ENCODE measurements around the gene FAM83F. TPM values are rescaled to one million over a fixed set of nuclear protein-coding genes. Genes with fewer than 3 reads are reported as not detected.

The FAM83F gene
- total RNA-seq, 1 experiment from 2014 or later = 43.1 TPM

DNA sequence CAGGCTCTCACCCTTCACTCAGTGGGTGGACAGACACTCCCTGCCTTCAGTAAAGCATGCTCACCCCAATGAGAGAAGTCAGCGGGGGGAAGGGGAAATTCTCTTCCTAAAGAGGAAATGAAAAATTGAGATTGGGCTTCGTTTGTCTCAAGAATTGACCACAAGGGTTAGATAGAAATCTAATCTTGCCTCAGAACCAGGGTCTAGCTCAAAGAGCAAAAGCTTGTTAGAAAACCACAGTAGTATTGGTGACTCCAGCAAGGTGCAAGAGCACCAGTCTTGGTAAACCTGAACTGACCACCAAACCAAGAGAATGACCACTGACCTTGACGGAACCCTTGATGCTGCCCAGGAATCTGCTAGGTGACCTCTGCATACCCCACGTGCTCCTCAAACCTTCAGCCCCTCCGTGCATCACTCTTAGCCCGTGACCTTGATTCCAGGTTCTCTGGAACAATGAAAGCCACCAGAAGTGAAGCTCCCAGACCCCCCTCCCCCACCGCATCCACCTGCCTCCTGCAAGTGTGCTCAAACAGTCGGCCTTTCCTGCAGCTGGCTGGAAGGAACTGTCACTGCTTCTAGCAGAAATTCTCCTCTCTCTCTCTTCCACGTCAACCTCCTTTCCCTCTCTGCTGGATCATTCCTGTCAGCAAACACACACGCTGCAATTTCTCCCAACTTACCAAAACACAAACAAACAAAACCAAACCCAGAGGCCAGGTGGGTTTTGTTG lies 37.7 kb upstream of the FAM83F start:
- peaks cover 11% of the 10 kb centered on the region for H3K27me3 Mint-ChIP-seq (ENCODE audit: low read depth)
- peaks cover 47% of the 10 kb centered on the region for H3K4me1 Mint-ChIP-seq
- DNase-seq (ENCODE audit: low spot score) = no peak
- no peak for ATAC-seq
- H3K4me3 Mint-ChIP-seq = no peak overlapping the region
- TF ChIP-seq TEAD4 (CRISPR knock-in tag; IDR thresholded peaks at IDR 0.05) = no peak
- no peak for TF ChIP-seq NFYB (CRISPR knock-in tag; conservative IDR thresholded peaks at IDR 0.05; ENCODE audit: low read depth)
- TF ChIP-seq, protein P1, sequence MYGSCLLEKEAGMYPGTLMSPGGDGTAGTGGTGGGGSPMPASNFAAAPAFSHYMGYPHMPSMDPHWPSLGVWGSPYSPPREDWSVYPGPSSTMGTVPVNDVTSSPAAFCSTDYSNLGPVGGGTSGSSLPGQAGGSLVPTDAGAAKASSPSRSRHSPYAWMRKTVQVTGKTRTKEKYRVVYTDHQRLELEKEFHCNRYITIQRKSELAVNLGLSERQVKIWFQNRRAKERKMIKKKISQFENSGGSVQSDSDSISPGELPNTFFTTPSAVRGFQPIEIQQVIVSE (CRISPR knock-in tag; IDR thresholded peaks at IDR 0.05; ENCODE audit: borderline replicate concordance) = no peak
- no peaks in the 10 kb centered on the region for H3K36me3 Mint-ChIP-seq
- ChIA-PET CTCF (interaction anchor here (1.0 to 2.9 kb wide), 2 partner anchors 12 to 67 kb away, joined by 3 to 12 read pairs; no protein-coding TSS in a partner anchor), POLR2A (no interaction called here)
- H3K27ac Mint-ChIP-seq = no peak overlapping the region
- peaks cover 5% of the 10 kb centered on the region; the same call in 1 of the 2 replicates for H3K9me3 Mint-ChIP-seq

DNA sequence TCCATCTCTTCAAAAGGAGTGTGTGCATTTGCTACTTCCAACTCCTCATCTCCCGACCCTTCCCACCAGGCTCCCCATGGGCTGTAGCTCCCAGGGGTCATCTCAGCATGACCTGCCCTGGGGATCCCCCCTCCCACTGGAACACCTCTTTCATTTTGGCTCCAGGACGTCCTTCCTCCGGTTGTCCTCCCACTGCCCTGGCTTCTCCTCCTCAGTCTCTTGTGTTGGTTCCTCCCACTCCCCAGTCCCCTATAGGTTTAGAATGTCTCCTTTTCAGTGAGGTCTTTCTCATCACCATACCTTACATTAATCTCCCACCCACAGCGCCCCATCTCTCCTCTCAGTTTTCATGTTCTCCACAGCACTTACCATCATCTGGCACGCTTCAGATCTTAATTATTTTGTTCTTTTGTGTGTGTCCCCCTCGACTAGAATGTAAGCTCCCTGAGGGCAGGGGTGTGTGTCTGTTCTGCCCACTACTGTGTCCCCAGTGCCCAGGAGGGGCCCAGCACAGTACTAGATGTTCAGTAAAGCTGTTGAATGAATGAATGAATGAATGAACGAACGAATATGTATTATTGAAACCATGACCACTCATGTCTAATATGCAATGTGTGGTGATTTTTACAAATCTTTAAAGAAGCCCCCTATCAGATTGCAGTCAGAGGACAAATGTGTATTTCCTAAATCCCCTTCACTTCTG lies 36.6 kb upstream of the FAM83F start:
- no peaks in the 10 kb centered on the region for H3K36me3 Mint-ChIP-seq
- no peak overlapping the region; the same call in 1 of the 2 replicates for H3K27ac Mint-ChIP-seq
- DNase-seq (ENCODE audit: low spot score) = no peak
- H3K9me3 Mint-ChIP-seq = peaks cover 5% of the 10 kb centered on the region; the same call in 1 of the 2 replicates
- ChIA-PET CTCF (interaction anchor here (2.9 kb wide), 1 partner anchor 66 kb away, joined by 12 read pairs; no protein-coding TSS in a partner anchor), POLR2A (no interaction called here)
- peaks cover 47% of the 10 kb centered on the region for H3K4me1 Mint-ChIP-seq
- no peak for TF ChIP-seq ELF4 (CRISPR knock-in tag; IDR thresholded peaks at IDR 0.05; ENCODE audit: low read depth)
- TF ChIP-seq ZNF671 (CRISPR knock-in tag; IDR thresholded peaks at IDR 0.05) = no peak
- TF ChIP-seq, protein P1 (CRISPR knock-in tag; IDR thresholded peaks at IDR 0.05; ENCODE audit: borderline replicate concordance) = no peak
- TF ChIP-seq, protein P2, sequence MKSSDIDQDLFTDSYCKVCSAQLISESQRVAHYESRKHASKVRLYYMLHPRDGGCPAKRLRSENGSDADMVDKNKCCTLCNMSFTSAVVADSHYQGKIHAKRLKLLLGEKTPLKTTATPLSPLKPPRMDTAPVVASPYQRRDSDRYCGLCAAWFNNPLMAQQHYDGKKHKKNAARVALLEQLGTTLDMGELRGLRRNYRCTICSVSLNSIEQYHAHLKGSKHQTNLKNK (CRISPR knock-in tag; IDR thresholded peaks at IDR 0.05) = no peak
- no peak for TF ChIP-seq FOXJ3 (CRISPR knock-in tag; IDR thresholded peaks at IDR 0.05; ENCODE audit: borderline replicate concordance)
- no peak for TF ChIP-seq NFYB (CRISPR knock-in tag; conservative IDR thresholded peaks at IDR 0.05; ENCODE audit: low read depth)
- TF ChIP-seq, protein P3, sequence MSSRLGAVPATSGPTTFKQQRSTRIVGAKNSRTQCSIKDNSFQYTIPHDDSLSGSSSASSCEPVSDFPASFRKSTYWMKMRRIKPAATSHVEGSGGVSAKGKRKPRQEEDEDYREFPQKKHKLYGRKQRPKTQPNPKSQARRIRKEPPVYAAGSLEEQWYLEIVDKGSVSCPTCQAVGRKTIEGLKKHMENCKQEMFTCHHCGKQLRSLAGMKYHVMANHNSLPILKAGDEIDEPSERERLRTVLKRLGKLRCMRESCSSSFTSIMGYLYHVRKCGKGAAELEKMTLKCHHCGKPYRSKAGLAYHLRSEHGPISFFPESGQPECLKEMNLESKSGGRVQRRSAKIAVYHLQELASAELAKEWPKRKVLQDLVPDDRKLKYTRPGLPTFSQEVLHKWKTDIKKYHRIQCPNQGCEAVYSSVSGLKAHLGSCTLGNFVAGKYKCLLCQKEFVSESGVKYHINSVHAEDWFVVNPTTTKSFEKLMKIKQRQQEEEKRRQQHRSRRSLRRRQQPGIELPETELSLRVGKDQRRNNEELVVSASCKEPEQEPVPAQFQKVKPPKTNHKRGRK (CRISPR knock-in tag; IDR thresholded peaks at IDR 0.05; ENCODE audit: borderline replicate concordance) = no peak
- TF ChIP-seq TEAD1 (CRISPR knock-in tag; IDR thresholded peaks at IDR 0.05) = no peak
- ATAC-seq = no peak
- peaks cover 11% of the 10 kb centered on the region for H3K27me3 Mint-ChIP-seq (ENCODE audit: low read depth)
- no peak overlapping the region for H3K4me3 Mint-ChIP-seq

DNA sequence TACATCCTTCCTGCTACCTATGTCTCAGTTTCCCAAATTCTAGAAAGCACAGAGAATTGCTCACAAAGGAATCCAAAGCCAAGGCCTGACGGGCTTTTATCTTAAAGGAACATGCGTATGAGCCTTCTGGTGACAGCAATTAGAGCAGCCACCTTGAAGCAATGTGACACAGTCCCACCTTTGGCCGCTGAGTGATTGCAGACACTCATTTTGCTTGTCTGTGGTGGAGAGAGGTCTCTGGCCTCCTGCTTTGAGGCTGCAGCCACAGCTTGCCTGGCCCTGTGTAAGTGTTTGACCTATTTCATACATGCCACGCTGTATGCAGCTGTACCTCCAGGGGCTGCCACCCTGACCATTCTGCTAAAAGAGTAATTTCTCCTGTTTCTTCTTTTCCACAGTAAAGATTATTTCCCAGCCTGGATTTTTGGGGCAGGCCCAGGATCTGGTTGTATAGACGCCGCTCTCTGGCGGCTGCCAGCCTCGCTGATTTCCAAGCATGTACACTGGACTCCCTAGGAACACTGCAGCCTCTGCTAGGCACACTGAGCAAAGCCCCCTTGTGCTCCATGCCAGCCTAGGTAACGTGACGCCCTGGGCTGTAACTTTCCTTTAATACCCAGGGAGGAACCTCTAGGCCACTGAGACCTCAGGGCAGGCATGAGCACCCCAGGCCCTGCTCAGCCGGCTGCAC lies 35.7 kb upstream of the FAM83F start:
- DNase-seq (ENCODE audit: low spot score) = no peak
- Mint-ChIP-seq H3K9me3 (peaks cover 5% of the 10 kb centered on the region; the same call in 1 of the 2 replicates), H3K27me3 (ENCODE audit: low read depth) (peaks cover 11% of the 10 kb centered on the region), H3K27ac (no peak overlapping the region), H3K36me3 (no peaks in the 10 kb centered on the region), H3K4me1 (peaks cover 38% of the 10 kb centered on the region), H3K4me3 (no peak overlapping the region)
- ChIA-PET CTCF (interaction anchor here (1.0 to 1.4 kb wide), 3 partner anchors 26 to 78 kb away, joined by 4 to 8 read pairs (median 5); no protein-coding TSS in a partner anchor), POLR2A (interaction anchor here (0.6 kb wide), 1 partner anchor 113 kb away, joined by 13 read pairs; no protein-coding TSS in a partner anchor)
- ATAC-seq = no peak; the same call in 1 of the 2 replicates
- TF ChIP-seq EMX1 (CRISPR knock-in tag; IDR thresholded peaks at IDR 0.05) = no peak
- TF ChIP-seq, protein P4, sequence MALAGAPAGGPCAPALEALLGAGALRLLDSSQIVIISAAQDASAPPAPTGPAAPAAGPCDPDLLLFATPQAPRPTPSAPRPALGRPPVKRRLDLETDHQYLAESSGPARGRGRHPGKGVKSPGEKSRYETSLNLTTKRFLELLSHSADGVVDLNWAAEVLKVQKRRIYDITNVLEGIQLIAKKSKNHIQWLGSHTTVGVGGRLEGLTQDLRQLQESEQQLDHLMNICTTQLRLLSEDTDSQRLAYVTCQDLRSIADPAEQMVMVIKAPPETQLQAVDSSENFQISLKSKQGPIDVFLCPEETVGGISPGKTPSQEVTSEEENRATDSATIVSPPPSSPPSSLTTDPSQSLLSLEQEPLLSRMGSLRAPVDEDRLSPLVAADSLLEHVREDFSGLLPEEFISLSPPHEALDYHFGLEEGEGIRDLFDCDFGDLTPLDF (CRISPR knock-in tag; IDR thresholded peaks at IDR 0.05) = no peak
- TF ChIP-seq, protein P5, sequence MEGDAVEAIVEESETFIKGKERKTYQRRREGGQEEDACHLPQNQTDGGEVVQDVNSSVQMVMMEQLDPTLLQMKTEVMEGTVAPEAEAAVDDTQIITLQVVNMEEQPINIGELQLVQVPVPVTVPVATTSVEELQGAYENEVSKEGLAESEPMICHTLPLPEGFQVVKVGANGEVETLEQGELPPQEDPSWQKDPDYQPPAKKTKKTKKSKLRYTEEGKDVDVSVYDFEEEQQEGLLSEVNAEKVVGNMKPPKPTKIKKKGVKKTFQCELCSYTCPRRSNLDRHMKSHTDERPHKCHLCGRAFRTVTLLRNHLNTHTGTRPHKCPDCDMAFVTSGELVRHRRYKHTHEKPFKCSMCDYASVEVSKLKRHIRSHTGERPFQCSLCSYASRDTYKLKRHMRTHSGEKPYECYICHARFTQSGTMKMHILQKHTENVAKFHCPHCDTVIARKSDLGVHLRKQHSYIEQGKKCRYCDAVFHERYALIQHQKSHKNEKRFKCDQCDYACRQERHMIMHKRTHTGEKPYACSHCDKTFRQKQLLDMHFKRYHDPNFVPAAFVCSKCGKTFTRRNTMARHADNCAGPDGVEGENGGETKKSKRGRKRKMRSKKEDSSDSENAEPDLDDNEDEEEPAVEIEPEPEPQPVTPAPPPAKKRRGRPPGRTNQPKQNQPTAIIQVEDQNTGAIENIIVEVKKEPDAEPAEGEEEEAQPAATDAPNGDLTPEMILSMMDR (IDR thresholded peaks at IDR 0.05) = no peak
- TF ChIP-seq, protein P6, sequence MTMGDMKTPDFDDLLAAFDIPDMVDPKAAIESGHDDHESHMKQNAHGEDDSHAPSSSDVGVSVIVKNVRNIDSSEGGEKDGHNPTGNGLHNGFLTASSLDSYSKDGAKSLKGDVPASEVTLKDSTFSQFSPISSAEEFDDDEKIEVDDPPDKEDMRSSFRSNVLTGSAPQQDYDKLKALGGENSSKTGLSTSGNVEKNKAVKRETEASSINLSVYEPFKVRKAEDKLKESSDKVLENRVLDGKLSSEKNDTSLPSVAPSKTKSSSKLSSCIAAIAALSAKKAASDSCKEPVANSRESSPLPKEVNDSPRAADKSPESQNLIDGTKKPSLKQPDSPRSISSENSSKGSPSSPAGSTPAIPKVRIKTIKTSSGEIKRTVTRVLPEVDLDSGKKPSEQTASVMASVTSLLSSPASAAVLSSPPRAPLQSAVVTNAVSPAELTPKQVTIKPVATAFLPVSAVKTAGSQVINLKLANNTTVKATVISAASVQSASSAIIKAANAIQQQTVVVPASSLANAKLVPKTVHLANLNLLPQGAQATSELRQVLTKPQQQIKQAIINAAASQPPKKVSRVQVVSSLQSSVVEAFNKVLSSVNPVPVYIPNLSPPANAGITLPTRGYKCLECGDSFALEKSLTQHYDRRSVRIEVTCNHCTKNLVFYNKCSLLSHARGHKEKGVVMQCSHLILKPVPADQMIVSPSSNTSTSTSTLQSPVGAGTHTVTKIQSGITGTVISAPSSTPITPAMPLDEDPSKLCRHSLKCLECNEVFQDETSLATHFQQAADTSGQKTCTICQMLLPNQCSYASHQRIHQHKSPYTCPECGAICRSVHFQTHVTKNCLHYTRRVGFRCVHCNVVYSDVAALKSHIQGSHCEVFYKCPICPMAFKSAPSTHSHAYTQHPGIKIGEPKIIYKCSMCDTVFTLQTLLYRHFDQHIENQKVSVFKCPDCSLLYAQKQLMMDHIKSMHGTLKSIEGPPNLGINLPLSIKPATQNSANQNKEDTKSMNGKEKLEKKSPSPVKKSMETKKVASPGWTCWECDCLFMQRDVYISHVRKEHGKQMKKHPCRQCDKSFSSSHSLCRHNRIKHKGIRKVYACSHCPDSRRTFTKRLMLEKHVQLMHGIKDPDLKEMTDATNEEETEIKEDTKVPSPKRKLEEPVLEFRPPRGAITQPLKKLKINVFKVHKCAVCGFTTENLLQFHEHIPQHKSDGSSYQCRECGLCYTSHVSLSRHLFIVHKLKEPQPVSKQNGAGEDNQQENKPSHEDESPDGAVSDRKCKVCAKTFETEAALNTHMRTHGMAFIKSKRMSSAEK (CRISPR knock-in tag; IDR thresholded peaks at IDR 0.05; ENCODE audit: borderline replicate concordance) = no peak
- TF ChIP-seq, protein P7, sequence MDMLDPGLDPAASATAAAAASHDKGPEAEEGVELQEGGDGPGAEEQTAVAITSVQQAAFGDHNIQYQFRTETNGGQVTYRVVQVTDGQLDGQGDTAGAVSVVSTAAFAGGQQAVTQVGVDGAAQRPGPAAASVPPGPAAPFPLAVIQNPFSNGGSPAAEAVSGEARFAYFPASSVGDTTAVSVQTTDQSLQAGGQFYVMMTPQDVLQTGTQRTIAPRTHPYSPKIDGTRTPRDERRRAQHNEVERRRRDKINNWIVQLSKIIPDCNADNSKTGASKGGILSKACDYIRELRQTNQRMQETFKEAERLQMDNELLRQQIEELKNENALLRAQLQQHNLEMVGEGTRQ (CRISPR knock-in tag; IDR thresholded peaks at IDR 0.05) = no peak

Measured in WTC11 (cell line).